ENCODE results near the gene NHLH2.
A peak's percentile ranks its signal among the peaks of the same experiment; 100 is the strongest.

Gene NHLH2

GRCh38 chr1:115837740-115838421, 3.0 kb downstream of the NHLH2 start:
- DNase-seq = no peak

DNA sequence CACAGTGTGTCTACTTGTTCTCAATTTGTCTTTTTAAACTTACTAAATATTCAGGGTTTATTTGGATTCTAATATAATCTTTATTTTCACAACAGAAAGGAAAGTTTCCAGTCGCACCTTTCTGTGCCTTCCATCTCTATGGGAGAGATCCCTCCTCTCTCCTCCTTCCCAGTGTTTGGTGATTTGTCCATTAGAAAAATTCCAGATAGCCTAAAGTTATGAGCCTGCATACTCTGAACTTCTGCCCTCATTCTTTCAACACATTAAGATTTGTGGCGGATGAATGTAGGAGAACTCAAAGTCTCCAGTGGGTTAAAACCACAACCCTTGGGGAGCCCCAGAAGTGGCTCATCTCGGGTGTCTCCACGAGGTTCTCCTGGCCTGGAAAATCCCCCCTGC, 3.6 kb downstream of the NHLH2 start:
- no peak for DNase-seq

DNA sequence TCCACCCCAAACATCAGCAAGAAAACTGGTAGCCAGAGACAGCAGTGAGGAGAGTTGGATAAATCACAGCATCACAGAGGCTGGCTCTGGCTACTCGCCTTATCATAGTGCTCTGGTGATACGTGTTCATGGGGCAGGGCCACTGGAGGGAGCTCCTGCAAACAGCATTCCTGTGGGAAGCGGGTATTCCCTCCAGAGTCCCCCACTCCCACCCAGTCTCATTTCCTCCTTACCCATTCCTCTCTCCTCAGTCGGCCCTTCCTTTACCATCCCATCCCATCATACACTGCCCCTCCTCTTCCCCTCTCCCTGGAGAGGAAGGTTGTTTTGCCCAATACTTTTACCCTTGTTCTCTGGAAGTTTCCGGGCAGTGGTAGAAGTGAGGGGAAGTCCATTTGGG, 7.1 kb downstream of the NHLH2 start:
- DNase-seq = no peak

DNA sequence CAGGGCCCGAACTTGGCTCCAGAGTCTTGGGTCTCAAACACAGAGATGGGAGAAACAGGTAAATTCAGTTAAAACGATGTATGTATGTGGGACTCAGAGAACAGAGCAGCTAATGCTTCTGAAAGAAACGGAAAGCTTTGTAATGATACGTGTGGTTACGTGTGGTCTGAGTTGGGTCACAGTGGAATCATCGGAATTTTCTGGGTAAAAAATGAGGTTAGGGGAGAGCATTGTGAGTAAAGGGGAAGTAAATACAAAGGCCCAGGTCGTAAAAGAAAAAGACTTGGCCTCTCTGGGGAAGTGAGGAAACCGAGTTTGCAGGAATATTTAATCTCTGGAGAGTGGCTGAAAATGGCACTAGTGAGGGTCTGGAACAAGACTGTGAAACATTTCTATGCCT, 8.3 kb downstream of the NHLH2 start:
- no peak for DNase-seq

DNA sequence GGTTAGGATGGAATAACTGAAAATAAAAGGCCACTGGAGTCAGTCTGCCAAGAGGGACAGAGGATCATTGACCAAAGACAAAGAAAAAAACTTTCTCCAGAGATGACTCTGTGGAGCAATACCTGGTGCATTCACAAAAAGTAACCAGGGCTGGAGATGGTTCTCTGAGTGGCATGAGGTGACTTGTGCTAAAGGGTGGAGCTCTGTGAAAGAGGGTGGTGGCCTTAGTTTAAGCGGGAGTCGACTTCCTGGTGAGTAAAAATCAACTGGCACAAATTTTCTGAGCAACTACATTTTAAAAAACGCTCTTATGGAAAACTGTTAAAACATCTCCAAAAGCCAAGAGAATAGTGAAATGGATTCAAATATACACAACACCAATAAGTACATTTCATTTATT, 10.0 kb downstream of the NHLH2 start:
- no peak for DNase-seq

DNA sequence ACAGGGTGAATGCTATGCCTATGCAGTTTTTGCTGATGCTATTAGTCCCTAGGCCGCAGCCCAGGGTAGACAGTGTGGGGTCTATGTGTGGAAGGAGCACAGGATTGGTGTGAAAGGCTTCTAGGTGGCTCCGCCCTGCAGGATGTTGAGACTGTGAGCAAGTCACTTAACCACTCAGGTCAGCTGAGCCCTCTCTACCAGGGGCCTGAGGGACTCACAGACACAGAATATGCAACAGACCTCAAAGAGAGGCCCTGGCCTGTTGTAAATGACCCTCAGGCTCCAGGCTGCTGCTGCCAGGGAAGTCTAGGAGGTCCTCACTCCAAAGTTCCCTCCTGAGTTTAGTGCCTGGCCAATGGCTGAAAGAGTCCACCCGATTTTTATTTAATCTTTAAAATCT, 11.0 kb downstream of the NHLH2 start:
- no peak for DNase-seq

DNA sequence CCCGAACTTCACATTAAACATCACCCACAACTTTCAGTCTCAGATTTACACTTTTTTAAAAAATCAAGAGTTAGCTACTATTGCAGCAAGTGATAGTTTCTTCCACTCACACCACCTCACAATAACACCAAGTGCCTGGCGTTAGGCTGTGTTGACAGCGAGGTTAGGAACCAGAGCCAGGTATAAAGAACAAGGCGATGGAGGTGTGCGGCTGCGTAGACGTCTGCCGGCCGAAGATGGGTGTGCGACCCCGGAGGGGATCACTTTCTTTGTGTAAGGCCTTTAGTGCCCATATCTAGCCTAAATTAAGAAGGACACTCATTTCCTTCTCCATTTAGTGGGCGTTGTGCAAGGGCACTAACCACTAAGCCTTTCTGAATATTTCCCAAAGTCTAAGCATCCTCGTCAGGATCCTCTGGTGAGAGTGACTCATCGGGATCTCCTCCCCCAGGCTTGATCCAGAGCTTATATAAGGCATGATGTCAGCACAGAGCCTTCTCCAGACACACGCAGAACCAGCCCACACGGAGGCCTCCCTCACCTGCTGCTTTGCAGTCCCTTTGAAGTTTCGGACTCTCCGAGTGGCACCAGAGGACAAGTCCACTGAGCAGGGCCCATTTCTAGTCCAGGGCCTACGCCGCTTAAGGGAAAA, 11.8 kb downstream of the NHLH2 start:
- DNase-seq = no peak

GRCh38 chr1:115828101-115829022, 12.6 kb downstream of the NHLH2 start:
- DNase-seq = peak; percentile 7

DNA sequence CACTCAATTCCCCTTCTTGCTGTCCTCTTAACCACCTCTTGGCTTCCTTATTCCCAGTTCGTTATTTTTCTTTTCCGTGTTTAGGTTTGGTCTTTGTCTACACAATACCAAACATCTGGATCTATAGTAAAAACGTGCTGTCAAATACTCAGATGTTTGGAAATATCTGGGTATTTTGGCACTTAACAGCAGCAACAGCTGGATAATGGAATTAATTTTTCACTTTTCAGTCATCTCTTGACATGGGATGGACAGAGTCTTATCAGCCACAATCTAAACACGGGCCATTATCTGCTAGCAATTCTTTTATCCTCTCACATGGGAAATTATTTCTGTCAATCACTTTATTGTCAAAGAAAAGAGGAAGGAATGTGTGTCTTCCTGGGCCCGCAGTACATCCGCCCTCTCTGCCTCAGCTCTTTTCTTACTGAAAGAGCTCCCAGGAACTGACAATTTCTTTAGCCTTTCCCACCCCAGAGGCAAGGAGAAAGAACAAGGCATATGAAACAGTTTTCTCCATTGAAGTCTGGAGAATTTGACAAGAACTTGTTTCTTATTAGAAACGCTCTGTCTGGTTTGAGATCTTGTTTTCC, 13.4 kb downstream of the NHLH2 start:
- no peak for DNase-seq

DNA sequence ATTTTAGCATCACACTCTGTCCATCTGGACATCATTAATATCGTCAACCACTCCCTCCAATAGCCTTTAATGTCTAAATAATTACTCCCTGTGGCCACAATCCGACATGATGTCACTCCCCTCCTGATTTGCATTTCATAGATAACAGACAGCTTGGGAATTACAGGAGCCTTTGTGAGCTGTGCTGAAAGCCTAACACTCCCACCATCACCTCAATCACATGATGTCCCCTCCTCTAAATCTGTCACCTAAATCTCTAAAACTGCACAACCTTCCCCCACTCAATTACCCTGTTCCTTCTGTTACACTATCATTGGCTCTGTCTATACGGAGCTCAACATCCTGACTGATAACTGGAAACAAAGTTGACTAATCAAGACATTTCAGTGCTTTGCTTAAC, 14.3 kb downstream of the NHLH2 start:
- DNase-seq = no peak

GRCh38 chr1:115822117-115822516, 18.8 kb downstream of the NHLH2 start:
- DNase-seq = no peak

DNA sequence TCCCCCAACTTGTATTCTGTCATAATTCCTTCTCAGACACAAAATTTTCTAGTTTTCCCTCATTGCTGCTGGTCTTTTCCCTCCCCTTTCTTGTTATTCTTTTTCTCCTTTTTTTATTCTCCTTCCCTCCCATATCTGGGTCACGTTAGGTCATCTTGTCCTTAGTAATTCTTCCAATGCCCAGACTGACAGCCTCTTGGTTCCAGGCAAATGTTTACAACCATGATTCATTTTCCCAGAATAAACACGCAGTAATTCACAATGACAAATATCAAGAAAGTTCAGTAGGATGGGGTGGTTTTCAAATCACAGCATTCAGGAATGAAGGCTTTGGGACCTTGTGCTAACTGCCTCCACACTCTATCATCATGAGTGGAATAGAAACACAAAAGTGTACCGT, 25.2 kb downstream of the NHLH2 start:
- DNase-seq = no peak

DNA sequence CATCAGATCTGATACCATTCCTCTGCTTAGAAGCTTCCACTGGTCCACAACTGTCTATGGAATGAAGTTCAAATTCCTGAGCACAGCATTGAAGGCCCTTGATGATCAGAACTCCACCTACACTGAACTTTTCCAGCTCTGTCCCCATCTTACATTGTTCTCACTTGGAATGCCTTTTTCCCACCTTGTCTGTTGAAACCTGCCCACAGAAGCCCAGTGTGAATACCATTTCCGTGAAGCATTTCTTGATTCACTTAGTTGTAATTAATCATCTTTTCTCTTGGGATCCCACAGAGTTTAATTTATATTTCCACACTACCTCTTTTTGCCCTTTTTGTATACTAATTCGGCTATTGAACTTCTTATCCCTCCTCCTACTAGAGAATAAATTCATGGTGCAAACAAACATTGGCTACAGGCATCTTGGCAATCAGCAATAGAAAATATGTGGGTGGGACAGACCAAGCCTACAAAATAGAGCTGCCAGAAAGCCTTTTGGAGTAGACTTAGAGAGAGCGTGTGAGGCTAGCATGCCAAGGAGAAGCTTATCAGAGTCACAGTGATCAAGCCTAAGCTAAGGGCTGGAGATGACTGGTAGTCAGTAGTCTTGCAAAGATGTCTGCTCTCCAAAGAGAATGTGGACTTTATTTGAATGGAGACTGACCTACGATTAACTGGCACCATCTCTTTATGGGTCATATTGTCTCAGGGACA, 26.1 kb downstream of the NHLH2 start:
- no peak for DNase-seq

DNA sequence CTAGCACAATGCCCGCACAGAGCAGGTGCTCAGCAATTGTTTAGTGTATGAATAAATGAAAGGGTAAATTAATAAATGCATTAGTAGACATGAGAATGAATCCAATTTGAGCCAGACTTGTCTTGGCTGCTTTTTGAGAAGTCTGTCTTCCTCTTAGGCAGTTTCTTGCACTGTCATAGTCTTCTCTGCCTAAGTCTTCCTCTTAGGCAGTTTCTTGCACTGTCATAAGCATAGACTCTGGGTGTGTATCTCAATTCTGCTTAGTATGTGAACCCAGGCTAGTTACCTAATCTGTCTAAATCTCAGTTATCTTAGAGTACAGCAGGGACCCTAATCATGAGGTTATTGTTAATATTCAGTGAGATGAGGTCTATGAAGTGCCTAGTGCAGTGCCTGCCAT, 27.2 kb downstream of the NHLH2 start:
- no peak for DNase-seq

GRCh38 chr1:115811140-115811828, 29.6 kb downstream of the NHLH2 start:
- no peak for DNase-seq

DNA sequence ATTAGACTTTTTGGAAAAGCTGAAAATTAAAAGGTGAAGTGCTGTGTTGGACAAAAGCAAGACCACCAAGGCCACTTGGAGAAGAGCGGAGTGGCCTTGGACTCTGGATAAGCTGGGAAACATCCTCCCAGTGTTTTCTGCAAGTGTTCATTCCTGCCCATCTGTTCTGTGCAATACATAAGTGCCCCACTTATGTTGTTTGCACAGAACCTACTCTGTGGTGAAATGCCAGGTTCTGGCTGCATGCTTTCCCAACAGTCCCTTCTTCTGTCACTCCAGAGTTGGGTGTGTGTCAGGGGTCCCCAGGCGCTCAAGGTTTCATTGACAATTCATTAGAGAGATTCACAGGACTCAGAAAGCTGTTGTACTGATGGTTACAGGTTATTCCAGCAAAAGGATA, 30.3 kb downstream of the NHLH2 start:
- no peak for DNase-seq

- DNase-seq = no peak
These were observed 31.1 kb downstream of the NHLH2 start for GRCh38 chr1:115809847-115810246.

GRCh38 chr1:115809076-115809475, 31.9 kb downstream of the NHLH2 start:
- no peak for DNase-seq

- no peak for DNase-seq
These were observed 33.2 kb downstream of the NHLH2 start for GRCh38 chr1:115807723-115808122.

DNA sequence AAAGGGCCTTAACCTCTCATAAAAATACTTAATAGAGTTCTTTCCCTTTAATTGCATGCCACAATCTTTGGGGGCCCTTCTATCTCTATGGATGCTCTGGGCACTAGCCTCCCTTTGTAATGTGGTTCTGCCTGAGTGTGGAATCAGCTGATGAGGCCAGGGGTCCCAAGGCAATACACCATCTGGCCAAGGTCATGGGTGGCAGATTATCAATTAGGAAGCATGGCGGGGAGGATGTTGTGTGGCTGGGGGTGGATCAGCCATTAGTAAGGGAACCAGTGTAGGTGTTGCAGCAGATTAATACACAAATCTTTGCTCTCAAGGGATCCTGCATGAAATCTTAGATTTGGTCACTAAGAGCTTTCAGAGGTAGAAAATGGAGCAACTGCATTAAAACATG, 35.3 kb downstream of the NHLH2 start:
- no peak for DNase-seq

DNA sequence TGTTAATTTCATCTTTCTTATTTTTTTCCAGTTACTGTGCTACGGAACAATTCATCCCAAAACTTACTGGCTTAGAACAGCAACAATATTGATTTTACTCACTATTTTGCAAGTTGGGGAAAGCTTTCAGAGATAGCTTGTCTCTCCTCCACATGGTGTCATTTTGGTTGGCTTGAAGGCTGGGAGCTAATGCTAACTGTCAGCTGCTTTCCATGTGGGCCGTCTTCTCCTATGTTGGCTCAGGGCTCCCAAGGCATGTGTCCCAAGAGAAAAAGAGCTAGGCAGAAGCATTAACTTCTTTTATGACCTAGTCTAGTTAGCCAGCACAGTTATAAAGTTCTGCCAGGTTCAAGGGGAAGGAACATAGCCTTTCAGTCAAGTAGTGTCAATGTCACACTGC, 38.5 kb downstream of the NHLH2 start:
- DNase-seq = no peak

DNA sequence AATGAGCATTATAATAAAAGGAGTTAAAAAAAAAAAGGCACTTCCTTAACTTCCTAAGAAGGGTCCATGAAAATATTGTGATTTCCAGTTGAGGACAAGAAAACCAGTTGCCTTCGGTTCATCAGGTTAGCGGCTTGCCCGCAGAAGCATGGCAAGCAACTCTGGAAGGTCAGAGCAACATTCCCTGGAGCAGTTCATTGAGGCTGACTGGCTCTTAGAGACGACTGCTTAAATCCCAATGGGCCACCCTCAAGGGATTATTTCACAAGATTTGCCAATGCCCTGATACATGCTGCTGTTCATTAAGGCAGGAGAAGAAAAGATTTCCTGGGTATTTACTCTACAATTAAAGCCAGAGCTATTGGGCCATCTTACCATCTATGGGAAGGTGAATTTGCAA, 43.4 kb downstream of the NHLH2 start:
- no peak for DNase-seq

Data from stimulated activated CD4-positive, alpha-beta T cell treated with anti-CD3 and anti-CD28 coated beads, Interleukin-4, amount 100 ng/mL, for 1 hour (primary cell).